PC-3 (cell line): ENCODE data around the gene GLRA3. TPM values are rescaled to one million over a fixed set of nuclear protein-coding genes. Genes with fewer than 3 reads are reported as not detected.
A peak's percentile ranks its signal among the peaks of the same experiment; 100 is the strongest.

ENCODE experiments used
- ATAC-seq: fragments of 200-7000 bp; cut with Tn5 transposase; 2 replicates; pipeline ENCODE4 v1.9.1; 2020; ENCODE audit warnings: mild to moderate bottlenecking, moderate library complexity
- BruUV-seq: library from RNA; stranded (reverse); fragments of 400-500 nt; replicated peaks from 2 replicates; lab custom pipeline; 2021; lab: Mats Ljungman, UMichigan
- CTCF ChIA-PET: fragments of 300-600 bp; sonication (Branson Sonifier 250); formaldehyde crosslinking; loops from one replicate; lab custom pipeline; 2022; ENCODE audit warnings: antibody characterized with exemption; lab: Charles Lee
- POLR2A ChIA-PET: fragments of 300-600 bp; sonication (Branson Sonifier 250); formaldehyde crosslinking; loops from one replicate; lab custom pipeline; 2022; ENCODE audit warnings: antibody characterized with exemption; ENCODE audit not compliant: unreplicated experiment; lab: Charles Lee
- DNase-seq: peaks from one replicate; pipeline ENCODE4 v3.0.0-alpha.2; 2015
- H2AFZ ChIP-seq: fragments of 300-600 bp; sonication (generic); 2 replicates; pipeline ENCODE4 v1.6.0; 2016; ENCODE audit warnings: antibody characterized with exemption, low read length
- H3F3A ChIP-seq: fragments of 300-600 bp; sonication (generic); one replicate; pipeline ENCODE4 v1.6.0; 2017; ENCODE audit warnings: antibody characterized with exemption, low read length, control low read depth, mild to moderate bottlenecking; ENCODE audit not compliant: unreplicated experiment
- H3K27ac ChIP-seq: fragments of 300-600 bp; sonication (generic); 2 replicates; pipeline ENCODE4 v1.5.1; 2016; ENCODE audit warnings: mild to moderate bottlenecking, low read length
- H3K27me3 ChIP-seq: fragments of 300-600 bp; sonication (generic); 2 replicates; pipeline ENCODE4 v1.6.1; 2016; ENCODE audit warnings: low read length, mixed read lengths
- H3K36me3 ChIP-seq: fragments of 300-600 bp; sonication (generic); 2 replicates; pipeline ENCODE4 v1.6.1; 2016; ENCODE audit warnings: low read depth, mixed run types, low read length, mixed read lengths
- H3K4me1 ChIP-seq: fragments of 300-600 bp; sonication (generic); 2 replicates; pipeline ENCODE4 v1.5.1; 2016; ENCODE audit warnings: low read length; ENCODE audit not compliant: insufficient read depth
- H3K4me2 ChIP-seq: fragments of 300-600 bp; sonication (generic); 2 replicates; pipeline ENCODE4 v1.6.0; 2016; ENCODE audit warnings: low read length
- H3K4me3 ChIP-seq: fragments of 300-600 bp; sonication (generic); 2 replicates; pipeline ENCODE4 v1.5.1; 2016; ENCODE audit warnings: mild to moderate bottlenecking, low read length, mixed read lengths
- H3K79me2 ChIP-seq: fragments of 300-600 bp; sonication (generic); 2 replicates; pipeline ENCODE4 v1.6.1; 2017; ENCODE audit warnings: low read length, mixed read lengths
- H3K9ac ChIP-seq: fragments of 300-600 bp; sonication (generic); 2 replicates; pipeline ENCODE4 v1.6.0; 2016; ENCODE audit warnings: mild to moderate bottlenecking, low read length
- H3K9me2 ChIP-seq: fragments of 300-600 bp; sonication (generic); replicated peaks from 2 replicates; pipeline ENCODE4 v1.6.1; 2016; ENCODE audit warnings: mixed run types, low read length, mixed read lengths
- H3K9me3 ChIP-seq: fragments of 300-600 bp; sonication (generic); 2 replicates; pipeline ENCODE4 v1.6.1; 2016; ENCODE audit warnings: low read length, mixed read lengths
- H4K20me1 ChIP-seq: fragments of 300-600 bp; sonication (generic); 2 replicates; pipeline ENCODE4 v1.6.1; 2016; ENCODE audit warnings: low read length, mixed read lengths
- CTCF ChIP-seq: fragments of 300-600 bp; sonication (generic); conservative IDR thresholded peaks from 2 replicates; pipeline ENCODE4 v1.5.1; 2017; ENCODE audit warnings: antibody characterized with exemption, low read depth, mild to moderate bottlenecking, low read length
- EZH2 ChIP-seq: fragments of 300-600 bp; sonication (generic); IDR thresholded peaks from one replicate; pipeline ENCODE4 v1.6.1; 2017; ENCODE audit warnings: antibody characterized with exemption, mild to moderate bottlenecking, low read length; ENCODE audit not compliant: unreplicated experiment
- EZH2phosphoT487 ChIP-seq: fragments of 300-600 bp; sonication (generic); IDR thresholded peaks from 2 replicates; pipeline ENCODE4 v1.6.1; 2018; ENCODE audit warnings: mild to moderate bottlenecking, antibody characterized with exemption, low read length, borderline replicate concordance
- intact Hi-C: fragments of 100-400 bp; cut with micrococcal nuclease; formaldehyde crosslinking; loops from 2 replicates; pipeline ENCODE4 v1.9.0; 2023
- total RNA-seq: library from RNA; depleted of rRNA; stranded (reverse); fragments of >200 nt; gene quantifications from 2 replicates; pipeline ENCODE4 v1.2.3, GENCODE V29; 2014

GLRA3 gene
- total RNA-seq, 1 experiment from 2014 or later, result not detected

GRCh38 chr4:174808119-174808518 is 20.9 kb downstream of the GLRA3 start:
- BruUV-seq, result no TSS peak
- ChIA-PET POLR2A (no interaction called here), CTCF (no interaction called here)
- intact Hi-C loops, result no loop called here
- Histone ChIP-seq H3K27me3 (no peaks in the 10 kb centered on the region), H3K9ac (no peak overlapping the region), H2AFZ (no peak overlapping the region), H3K4me1 (no peaks in the 10 kb centered on the region), H3K4me3 (no peak overlapping the region), H3K9me3 (no peaks in the 10 kb centered on the region), H4K20me1 (no peaks in the 10 kb centered on the region), H3K36me3 (no peaks in the 10 kb centered on the region), H3K4me2 (no peak overlapping the region), H3K9me2 (no peaks in the 10 kb centered on the region), H3K27ac (no peak overlapping the region), H3F3A (no peaks in the 10 kb centered on the region), H3K79me2 (no peaks in the 10 kb centered on the region)
- ATAC-seq (no peak), DNase-seq (no peak)
- TF ChIP-seq EZH2phosphoT487 (no peak), CTCF (no peak), EZH2 (no peak)

GRCh38 chr4:174805746-174806145 is 23.3 kb downstream of the GLRA3 start:
- H2AFZ ChIP-seq, result no peak overlapping the region
- ChIA-PET CTCF (no interaction called here), POLR2A (no interaction called here)
- no peaks in the 10 kb centered on the region for H3K36me3 ChIP-seq
- no peak overlapping the region for H3K4me2 ChIP-seq
- BruUV-seq, result no TSS peak
- no peaks in the 10 kb centered on the region for H3F3A ChIP-seq
- H3K27me3 ChIP-seq, result no peaks in the 10 kb centered on the region
- no peak overlapping the region for H3K27ac ChIP-seq
- no peak overlapping the region for H3K4me3 ChIP-seq
- TF ChIP-seq EZH2, result no peak
- TF ChIP-seq CTCF, result no peak
- TF ChIP-seq EZH2phosphoT487, result no peak
- H3K9me3 ChIP-seq, result no peaks in the 10 kb centered on the region
- intact Hi-C loops, result no loop called here
- H3K9me2 ChIP-seq, result no peaks in the 10 kb centered on the region
- no peak for DNase-seq
- no peak for ATAC-seq
- H4K20me1 ChIP-seq, result no peaks in the 10 kb centered on the region
- no peaks in the 10 kb centered on the region for H3K4me1 ChIP-seq
- H3K9ac ChIP-seq, result no peak overlapping the region
- no peaks in the 10 kb centered on the region for H3K79me2 ChIP-seq

- Histone ChIP-seq H3K36me3 (no peaks in the 10 kb centered on the region), H3F3A (no peaks in the 10 kb centered on the region), H3K79me2 (no peaks in the 10 kb centered on the region), H3K4me1 (peaks cover 11% of the 10 kb centered on the region), H3K27me3 (no peaks in the 10 kb centered on the region), H3K27ac (peak overlapping the region; percentile 46), H3K4me3 (no peak overlapping the region), H4K20me1 (no peaks in the 10 kb centered on the region), H3K9me3 (no peaks in the 10 kb centered on the region), H3K4me2 (peak overlapping the region; percentile 55), H3K9ac (0 out of 2 replicates have a peak overlapping the region, but pooled peaks have one; percentile 6), H3K9me2 (no peaks in the 10 kb centered on the region), H2AFZ (no peak overlapping the region)
- ATAC-seq (peak; percentile 70), DNase-seq (peak; percentile 90)
- ChIA-PET CTCF (no interaction called here), POLR2A (no interaction called here)
- BruUV-seq, result no TSS peak
- intact Hi-C loops, result no loop called here
- TF ChIP-seq EZH2 (no peak), EZH2phosphoT487 (no peak), CTCF (no peak)
Observed at GRCh38 chr4:174794543-174795094, 34.4 kb downstream of the GLRA3 start.
